ENCODE results near the gene HSF5. TPM values are rescaled to one million over a fixed set of nuclear protein-coding genes. Genes with fewer than 3 reads are reported as not detected.

Gene HSF5
- total and polyA plus RNA-seq, 2 of the 13 experiments (the other 11 are each of a cell fraction or from before 2014, with no cell fraction given) = not detected

GRCh38 chr17:58417300-58418092, 70.7 kb downstream of the HSF5 start, which contains the start of gene RNF43 (continued):
- TF ChIP-seq ZBTB20 (CRISPR knock-in tag; IDR thresholded peaks at IDR 0.05; ENCODE audit: borderline replicate concordance, low read depth) = peak; percentile 87
- TF ChIP-seq ZFP1 (CRISPR knock-in tag; IDR thresholded peaks at IDR 0.05) = peak; percentile 84; the same call in 1 of the 2 replicates
- TF ChIP-seq SMC3 (IDR thresholded peaks at IDR 0.05; ENCODE audit: low read length) = peak; percentile 99
- TF ChIP-seq RFX1 (IDR thresholded peaks at IDR 0.05) = no peak
- TF ChIP-seq HOMEZ (CRISPR knock-in tag; IDR thresholded peaks at IDR 0.05; ENCODE audit: low read depth) = peak; percentile 73
- TF ChIP-seq MTF2 (CRISPR knock-in tag; IDR thresholded peaks at IDR 0.05; ENCODE audit: borderline replicate concordance) = no peak
- no peak for TF ChIP-seq SETDB1 (CRISPR knock-in tag; IDR thresholded peaks at IDR 0.05; ENCODE audit: borderline replicate concordance)
- peak; percentile 71; the same call in 1 of the 2 replicates for TF ChIP-seq ZNF800 (CRISPR knock-in tag; IDR thresholded peaks at IDR 0.05)
- peak; percentile 27; the same call in 1 of the 2 replicates for TF ChIP-seq ZNF629 (CRISPR knock-in tag; conservative IDR thresholded peaks at IDR 0.05)
- peak; percentile 26 for TF ChIP-seq YY1 (IDR thresholded peaks at IDR 0.05; ENCODE audit: insufficient read depth, insufficient replicate concordance, low read depth, low read length)
- no peak for TF ChIP-seq MTA3 (CRISPR knock-in tag; IDR thresholded peaks at IDR 0.05)
- TF ChIP-seq TBP (CRISPR knock-in tag; IDR thresholded peaks at IDR 0.05) = no peak
- peak; percentile 91 for TF ChIP-seq HOXD1 (CRISPR knock-in tag; IDR thresholded peaks at IDR 0.05)
- no peak; the same call in 1 of the 2 replicates for TF ChIP-seq CC2D1A (CRISPR knock-in tag; IDR thresholded peaks at IDR 0.05)
- peak; percentile 68; the same call in 1 of the 2 replicates for TF ChIP-seq PITX1 (CRISPR knock-in tag; IDR thresholded peaks at IDR 0.05)
- TF ChIP-seq MLXIP (CRISPR knock-in tag; IDR thresholded peaks at IDR 0.05; ENCODE audit: borderline replicate concordance) = peak; percentile 90
- TF ChIP-seq KLF11 (CRISPR knock-in tag; IDR thresholded peaks at IDR 0.05) = peak; percentile 94; the same call in 1 of the 2 replicates
- no peak for TF ChIP-seq ZFP82 (CRISPR knock-in tag; IDR thresholded peaks at IDR 0.05; ENCODE audit: borderline replicate concordance)
- no peak for TF ChIP-seq HMGA1 (CRISPR knock-in tag; conservative IDR thresholded peaks at IDR 0.05)
- TF ChIP-seq ZNF207 (IDR thresholded peaks at IDR 0.05; ENCODE audit: borderline replicate concordance) = no peak
- TF ChIP-seq ZNF616 (CRISPR knock-in tag; IDR thresholded peaks at IDR 0.05; ENCODE audit: low read depth) = no peak
- TF ChIP-seq HNF4G (IDR thresholded peaks at IDR 0.05; ENCODE audit: borderline replicate concordance, low read depth, low read length) = peak; percentile 45; the same call in 1 of the 2 replicates
- peak; percentile 64; the same call in 1 of the 2 replicates for TF ChIP-seq HNF4G (CRISPR knock-in tag; IDR thresholded peaks at IDR 0.05; ENCODE audit: borderline replicate concordance, low read depth)
- peak; percentile 72; the same call in 1 of the 2 replicates for TF ChIP-seq TSC22D2 (CRISPR knock-in tag; IDR thresholded peaks at IDR 0.05; ENCODE audit: borderline replicate concordance)
- TF ChIP-seq KDM3A (CRISPR knock-in tag; IDR thresholded peaks at IDR 0.05; ENCODE audit: low read depth) = peak; percentile 80; the same call in 1 of the 2 replicates
- no peak for TF ChIP-seq ZNF468 (CRISPR knock-in tag; IDR thresholded peaks at IDR 0.05)

All from HepG2 (cell line).